ENCODE data around the gene AK1. TPM values are rescaled to one million over a fixed set of nuclear protein-coding genes. Genes with fewer than 3 reads are reported as not detected.

Gene AK1
- total and polyA plus RNA-seq, 2 experiments from 2014 or later = 175 to 413 TPM

DNA sequence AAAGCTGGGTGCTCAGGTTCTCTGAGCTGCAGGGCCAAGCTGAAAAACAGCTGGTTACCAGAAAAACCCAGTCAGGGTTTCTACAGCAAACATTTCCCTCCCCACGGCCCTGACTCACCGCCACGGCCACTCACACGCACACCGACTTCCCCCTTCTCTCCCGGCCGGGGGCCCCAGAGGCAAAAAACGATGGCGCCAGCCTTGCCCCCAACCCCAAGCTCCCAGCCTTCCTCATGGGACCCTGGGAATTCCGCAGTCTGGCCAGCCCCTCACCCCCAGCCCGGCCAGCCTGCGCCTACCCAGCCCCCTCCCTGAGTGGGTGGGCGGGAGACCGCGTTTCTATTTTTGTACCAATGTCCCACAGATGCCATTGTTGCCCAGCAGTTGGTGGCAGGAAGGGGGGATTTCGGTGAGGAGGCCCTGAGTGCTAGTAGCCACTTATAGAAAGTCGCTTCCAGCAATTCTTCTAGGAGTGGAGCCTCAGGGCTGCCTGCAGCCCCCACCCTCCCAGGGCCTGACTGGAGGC, 41.4 kb downstream of the AK1 start:
- H3K27me3 ChIP-seq = no peaks in the 10 kb centered on the region
- no peak overlapping the region for H3K4me3 ChIP-seq
- TF ChIP-seq, protein P1, sequence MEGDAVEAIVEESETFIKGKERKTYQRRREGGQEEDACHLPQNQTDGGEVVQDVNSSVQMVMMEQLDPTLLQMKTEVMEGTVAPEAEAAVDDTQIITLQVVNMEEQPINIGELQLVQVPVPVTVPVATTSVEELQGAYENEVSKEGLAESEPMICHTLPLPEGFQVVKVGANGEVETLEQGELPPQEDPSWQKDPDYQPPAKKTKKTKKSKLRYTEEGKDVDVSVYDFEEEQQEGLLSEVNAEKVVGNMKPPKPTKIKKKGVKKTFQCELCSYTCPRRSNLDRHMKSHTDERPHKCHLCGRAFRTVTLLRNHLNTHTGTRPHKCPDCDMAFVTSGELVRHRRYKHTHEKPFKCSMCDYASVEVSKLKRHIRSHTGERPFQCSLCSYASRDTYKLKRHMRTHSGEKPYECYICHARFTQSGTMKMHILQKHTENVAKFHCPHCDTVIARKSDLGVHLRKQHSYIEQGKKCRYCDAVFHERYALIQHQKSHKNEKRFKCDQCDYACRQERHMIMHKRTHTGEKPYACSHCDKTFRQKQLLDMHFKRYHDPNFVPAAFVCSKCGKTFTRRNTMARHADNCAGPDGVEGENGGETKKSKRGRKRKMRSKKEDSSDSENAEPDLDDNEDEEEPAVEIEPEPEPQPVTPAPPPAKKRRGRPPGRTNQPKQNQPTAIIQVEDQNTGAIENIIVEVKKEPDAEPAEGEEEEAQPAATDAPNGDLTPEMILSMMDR (IDR thresholded peaks at IDR 0.05; ENCODE audit: low read depth, low read length) = no peak
- H3K4me1 ChIP-seq (ENCODE audit: low read depth) = peaks cover 34% of the 10 kb centered on the region
- H3K9me3 ChIP-seq (ENCODE audit: low read depth) = no peaks in the 10 kb centered on the region
- peak; percentile 61 to 73 for DNase-seq (ENCODE audit: low read depth in 1 of 2, low spot score in 1 of 2)
- peak overlapping the region; percentile 88 for H3K27ac ChIP-seq
- H3K36me3 ChIP-seq = no peaks in the 10 kb centered on the region

GRCh38 chr9:127833555-127833954, 43.9 kb downstream of the AK1 start:
- H3K27ac ChIP-seq = no peak overlapping the region
- H3K4me1 ChIP-seq (ENCODE audit: low read depth) = peaks cover 36% of the 10 kb centered on the region
- TF ChIP-seq, protein P1 (IDR thresholded peaks at IDR 0.05; ENCODE audit: low read depth, low read length) = no peak
- DNase-seq (ENCODE audit: low read depth in 1 of 2, low spot score in 1 of 2) = peak in 1 of 2 donors; percentile 69
- no peaks in the 10 kb centered on the region for H3K9me3 ChIP-seq (ENCODE audit: low read depth)
- no peak overlapping the region for H3K4me3 ChIP-seq
- no peaks in the 10 kb centered on the region for H3K27me3 ChIP-seq
- H3K36me3 ChIP-seq = no peaks in the 10 kb centered on the region

- Histone ChIP-seq H3K27ac (no peak overlapping the region), H3K27me3 (no peaks in the 10 kb centered on the region), H3K36me3 (no peaks in the 10 kb centered on the region), H3K4me1 (ENCODE audit: low read depth) (peaks cover 29% of the 10 kb centered on the region), H3K4me3 (no peak overlapping the region), H3K9me3 (ENCODE audit: low read depth) (no peaks in the 10 kb centered on the region)
- DNase-seq (ENCODE audit: low read depth in 1 of 2, low spot score in 1 of 2) = no peak
- TF ChIP-seq, protein P1 (IDR thresholded peaks at IDR 0.05; ENCODE audit: low read depth, low read length) = no peak
Measured at GRCh38 chr9:127832248-127832647, 45.2 kb downstream of the AK1 start.

DNA sequence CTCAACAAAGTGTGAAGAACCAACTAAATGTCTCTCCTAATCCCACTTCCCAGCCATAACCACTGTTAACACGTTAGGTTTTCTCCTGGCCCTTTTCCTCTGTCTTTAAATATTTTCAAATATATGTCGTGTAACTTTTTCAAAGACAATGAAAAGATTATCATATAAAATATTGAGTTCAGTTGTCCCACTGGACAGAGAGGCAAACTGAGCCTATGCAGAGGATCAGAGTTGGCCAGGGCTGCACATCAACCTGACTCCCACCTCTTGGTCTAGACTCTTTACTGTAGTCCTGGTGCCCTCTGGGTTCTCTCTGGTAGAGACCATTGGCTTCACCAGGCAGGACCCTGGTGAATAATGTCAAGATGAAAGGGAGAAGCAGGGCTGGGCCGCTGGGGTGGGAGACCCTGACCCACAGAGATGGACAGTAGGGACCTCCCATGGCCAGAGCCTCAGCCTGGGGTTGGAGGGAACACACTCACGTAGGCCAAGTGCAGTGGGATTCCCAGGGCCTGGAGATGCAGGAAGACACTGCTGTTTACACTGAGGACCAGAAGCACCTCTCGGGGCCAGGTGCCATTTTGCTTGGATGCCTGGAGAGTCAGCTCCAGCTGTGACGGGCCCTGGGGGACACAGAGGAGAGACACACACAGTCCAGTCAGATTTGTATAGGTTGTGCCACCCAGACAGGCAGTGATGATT, 48.1 kb downstream of the AK1 start:
- Histone ChIP-seq H3K9me3 (ENCODE audit: low read depth) (no peaks in the 10 kb centered on the region), H3K36me3 (no peaks in the 10 kb centered on the region), H3K4me1 (ENCODE audit: low read depth) (peaks cover 16% of the 10 kb centered on the region), H3K27ac (no peak overlapping the region), H3K4me3 (no peak overlapping the region), H3K27me3 (no peaks in the 10 kb centered on the region)
- DNase-seq (ENCODE audit: low read depth in 1 of 2, low spot score in 1 of 2) = no peak
- TF ChIP-seq, protein P1 (IDR thresholded peaks at IDR 0.05; ENCODE audit: low read depth, low read length) = no peak

DNA sequence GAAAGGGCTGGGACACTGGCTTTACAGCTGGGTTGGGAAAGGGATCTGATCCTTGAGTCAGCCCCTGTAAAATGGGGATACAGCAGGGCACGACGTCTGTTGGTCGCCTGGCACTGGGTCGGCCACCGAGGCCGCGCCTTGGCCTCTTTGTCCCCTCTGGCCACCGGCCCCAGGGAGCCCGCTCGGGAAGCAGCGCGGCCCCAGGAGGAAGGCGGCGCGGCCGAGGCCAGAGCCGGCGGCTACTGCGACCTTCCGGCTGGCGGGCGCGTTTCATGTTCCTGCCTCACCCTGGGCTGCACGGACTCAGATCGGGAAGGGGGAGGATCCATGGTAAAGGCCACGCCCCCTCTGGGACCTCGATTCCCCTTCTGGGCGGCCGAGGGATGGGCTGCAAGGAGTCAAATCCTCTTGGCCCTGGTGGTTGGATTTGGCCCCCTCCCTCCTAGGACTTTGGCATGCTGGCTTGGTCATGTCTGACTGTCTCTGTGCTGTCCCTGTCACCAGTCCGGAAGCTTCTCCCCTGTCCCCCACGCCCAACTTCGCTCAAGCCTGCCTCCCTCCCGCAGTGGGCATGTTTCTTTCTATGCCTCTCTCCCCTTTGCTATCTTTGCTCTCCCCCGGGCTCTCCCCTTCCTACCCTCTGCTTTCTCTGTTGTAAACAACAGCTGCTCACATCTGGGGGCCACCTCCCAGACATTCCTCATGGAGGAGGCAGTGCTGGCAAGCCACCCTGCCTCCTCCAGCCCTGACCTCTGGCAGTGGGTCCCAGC, 49.0 kb downstream of the AK1 start:
- peak; percentile 86 to 90 for DNase-seq (ENCODE audit: low read depth in 1 of 2, low spot score in 1 of 2)
- Histone ChIP-seq H3K27me3 (no peaks in the 10 kb centered on the region), H3K9me3 (ENCODE audit: low read depth) (no peaks in the 10 kb centered on the region), H3K4me1 (ENCODE audit: low read depth) (peaks cover 16% of the 10 kb centered on the region), H3K4me3 (no peak overlapping the region), H3K36me3 (no peaks in the 10 kb centered on the region), H3K27ac (no peak overlapping the region)
- TF ChIP-seq, protein P1 (IDR thresholded peaks at IDR 0.05; ENCODE audit: low read depth, low read length) = no peak

Data from cardiac muscle cell (in vitro differentiated cells and primary cell).